ENCODE results near the gene KCNK15.

DNA sequence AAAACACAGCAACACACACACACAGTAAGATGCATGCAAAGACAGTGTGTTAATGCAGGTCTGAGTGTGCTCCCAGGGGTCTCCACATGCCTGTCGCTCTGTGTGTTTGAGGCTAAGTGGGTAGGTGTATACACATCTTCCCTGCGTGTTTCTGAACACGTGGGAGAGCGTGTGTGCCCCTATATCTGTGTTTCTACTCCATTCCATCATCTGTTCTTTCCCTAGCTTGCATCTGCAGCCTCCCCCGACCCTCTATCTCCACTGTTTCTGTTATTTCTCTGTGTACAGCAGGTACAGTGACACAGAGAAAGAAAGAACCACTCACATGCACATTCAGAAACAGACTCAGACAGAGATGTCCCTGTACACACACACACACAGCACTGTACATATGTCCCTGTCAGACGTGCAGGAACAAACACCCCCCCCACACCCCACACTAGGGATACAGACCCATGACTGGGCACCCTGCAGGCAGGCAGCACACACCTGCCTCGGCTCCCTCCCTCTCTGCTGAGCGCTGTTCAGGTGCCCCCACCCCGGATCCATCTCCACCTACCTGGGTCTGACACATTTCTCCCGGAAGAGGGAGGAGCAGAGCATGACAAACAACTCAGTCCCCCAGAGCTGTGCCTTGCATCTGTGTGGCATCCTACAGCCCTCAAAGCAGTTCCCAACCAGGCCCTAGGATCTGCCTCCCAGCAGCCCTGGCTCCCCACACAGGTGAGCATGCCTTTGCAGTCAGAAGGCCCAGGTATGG lies 27.6 kb downstream of the KCNK15 start:
- TF ChIP-seq, protein P1, sequence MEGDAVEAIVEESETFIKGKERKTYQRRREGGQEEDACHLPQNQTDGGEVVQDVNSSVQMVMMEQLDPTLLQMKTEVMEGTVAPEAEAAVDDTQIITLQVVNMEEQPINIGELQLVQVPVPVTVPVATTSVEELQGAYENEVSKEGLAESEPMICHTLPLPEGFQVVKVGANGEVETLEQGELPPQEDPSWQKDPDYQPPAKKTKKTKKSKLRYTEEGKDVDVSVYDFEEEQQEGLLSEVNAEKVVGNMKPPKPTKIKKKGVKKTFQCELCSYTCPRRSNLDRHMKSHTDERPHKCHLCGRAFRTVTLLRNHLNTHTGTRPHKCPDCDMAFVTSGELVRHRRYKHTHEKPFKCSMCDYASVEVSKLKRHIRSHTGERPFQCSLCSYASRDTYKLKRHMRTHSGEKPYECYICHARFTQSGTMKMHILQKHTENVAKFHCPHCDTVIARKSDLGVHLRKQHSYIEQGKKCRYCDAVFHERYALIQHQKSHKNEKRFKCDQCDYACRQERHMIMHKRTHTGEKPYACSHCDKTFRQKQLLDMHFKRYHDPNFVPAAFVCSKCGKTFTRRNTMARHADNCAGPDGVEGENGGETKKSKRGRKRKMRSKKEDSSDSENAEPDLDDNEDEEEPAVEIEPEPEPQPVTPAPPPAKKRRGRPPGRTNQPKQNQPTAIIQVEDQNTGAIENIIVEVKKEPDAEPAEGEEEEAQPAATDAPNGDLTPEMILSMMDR (conservative IDR thresholded peaks at IDR 0.05; ENCODE audit: low read depth, low read length) = no peak
- TF ChIP-seq EZH2 (IDR thresholded peaks at IDR 0.05; ENCODE audit: low read length, unreplicated experiment) (no peak), EZH2phosphoT487 (IDR thresholded peaks at IDR 0.05; ENCODE audit: borderline replicate concordance, low read length) (no peak)
